Panc1 (cell line): ENCODE measurements around the gene SUSD4. TPM values are rescaled to one million over a fixed set of nuclear protein-coding genes. Genes with fewer than 3 reads are reported as not detected.

Experiments
- ATAC-seq: fragments of 200-7000 bp; cut with Tn5 transposase; 2 replicates; pipeline ENCODE4 v1.9.1; 2020; ENCODE audit warnings: mild to moderate bottlenecking, moderate library complexity
- BruUV-seq: library from RNA; stranded (reverse); fragments of 400-500 nt; replicated peaks from 2 replicates; lab custom pipeline; 2021; lab: Mats Ljungman, UMichigan
- CTCF ChIA-PET: fragments of 300-600 bp; sonication (Branson Sonifier 250); formaldehyde crosslinking; loops from one replicate; lab custom pipeline; 2022; ENCODE audit warnings: antibody characterized with exemption; lab: Charles Lee
- POLR2A ChIA-PET: fragments of 300-600 bp; sonication (Branson Sonifier 250); formaldehyde crosslinking; loops from one replicate; lab custom pipeline; 2022; ENCODE audit warnings: antibody characterized with exemption; lab: Charles Lee
- DNase-seq: peaks from one replicate; pipeline ENCODE4 v3.0.0-alpha.2; 2010; ENCODE audit warnings: low read depth, low spot score
- H3K27ac ChIP-seq: 2 replicates; pipeline ENCODE4 v1.5.1; 2011; ENCODE audit warnings: mild to moderate bottlenecking, low read length, inconsistent platforms
- H3K27me3 ChIP-seq: fragments of 200-500 bp; sonication (Bioruptor generic); 2 replicates; pipeline ENCODE4 v1.6.0; 2014; ENCODE audit warnings: low read length, inconsistent platforms; ENCODE audit not compliant: control insufficient read depth, insufficient read depth
- H3K36me3 ChIP-seq: fragments of 200-500 bp; sonication (Bioruptor generic); 2 replicates; pipeline ENCODE4 v1.5.1; 2014; ENCODE audit warnings: inconsistent platforms, mild to moderate bottlenecking, low read length, moderate library complexity; ENCODE audit not compliant: control insufficient read depth, insufficient read depth
- H3K4me1 ChIP-seq: 2 replicates; pipeline ENCODE4 v1.5.1; 2011; ENCODE audit warnings: inconsistent platforms, mild to moderate bottlenecking, low read length, moderate library complexity; ENCODE audit not compliant: control insufficient read depth, insufficient read depth
- H3K4me3 ChIP-seq, 2 experiments: 2 replicates each; pipeline ENCODE4 v1.5.1; 2011 to 2012; ENCODE audit warnings: low read depth in 2 of 2, low read length in 2 of 2, mild to moderate bottlenecking in 2 of 2, inconsistent platforms in 1 of 2, moderate library complexity in 1 of 2
- H3K9me3 ChIP-seq: fragments of 200-500 bp; sonication (Bioruptor generic); 2 replicates; pipeline ENCODE4 v1.5.1; 2014; ENCODE audit warnings: low read depth, mild to moderate bottlenecking, inconsistent platforms, low read length, moderate library complexity; ENCODE audit not compliant: control insufficient read depth, insufficient read depth
- POLR2AphosphoS5 ChIP-seq: IDR thresholded peaks from 2 replicates; pipeline ENCODE4 v1.6.1; 2012; ENCODE audit warnings: mild to moderate bottlenecking, low read depth, low read length, moderate library complexity
- SIN3A ChIP-seq: IDR thresholded peaks from 2 replicates; pipeline ENCODE4 v1.6.1; 2012; ENCODE audit warnings: low read depth, mild to moderate bottlenecking, low read length, moderate library complexity, borderline replicate concordance; ENCODE audit not compliant: insufficient read depth
- TCF7L2 ChIP-seq: IDR thresholded peaks from 2 replicates; pipeline ENCODE4 v1.6.1; 2011; ENCODE audit warnings: mild to moderate bottlenecking, low read depth, low read length, inconsistent platforms
- in situ Hi-C: cut with HindIII; loops from 2 replicates; pipeline ENCODE4 v1.10.0; 2016; ENCODE audit warnings: low sequenced_read_pairs, low pct_unique_long_range_greater_than_20kb
- intact Hi-C: fragments of 100-400 bp; cut with micrococcal nuclease; formaldehyde crosslinking; loops from one replicate; pipeline ENCODE4 v1.10.0; 2022; ENCODE audit not compliant: unreplicated experiment
- total RNA-seq: library from RNA; stranded (reverse); gene quantifications from one replicate; pipeline ENCODE4 v1.2.1, GENCODE V29; 2021; ENCODE audit not compliant: unreplicated experiment
- TF ChIP-seq, protein P1 (sequence below), 2 experiments: IDR thresholded peaks; 2 replicates each; pipeline ENCODE4 v1.6.1; 2011 to 2012; ENCODE audit warnings: low read depth in 2 of 2, control low read depth in 1 of 2, low read length in 1 of 2, mild to moderate bottlenecking in 1 of 2, moderate library complexity in 1 of 2; ENCODE audit not compliant: insufficient read depth in 1 of 2
- TF ChIP-seq, protein P2 (sequence below): fragments of 450-650 bp; IDR thresholded peaks from 2 replicates; pipeline ENCODE4 v1.5.1; 2017; ENCODE audit warnings: mild to moderate bottlenecking

The SUSD4 gene
- total RNA-seq, 1 experiment from 2014 or later = 0.28 TPM

DNA sequence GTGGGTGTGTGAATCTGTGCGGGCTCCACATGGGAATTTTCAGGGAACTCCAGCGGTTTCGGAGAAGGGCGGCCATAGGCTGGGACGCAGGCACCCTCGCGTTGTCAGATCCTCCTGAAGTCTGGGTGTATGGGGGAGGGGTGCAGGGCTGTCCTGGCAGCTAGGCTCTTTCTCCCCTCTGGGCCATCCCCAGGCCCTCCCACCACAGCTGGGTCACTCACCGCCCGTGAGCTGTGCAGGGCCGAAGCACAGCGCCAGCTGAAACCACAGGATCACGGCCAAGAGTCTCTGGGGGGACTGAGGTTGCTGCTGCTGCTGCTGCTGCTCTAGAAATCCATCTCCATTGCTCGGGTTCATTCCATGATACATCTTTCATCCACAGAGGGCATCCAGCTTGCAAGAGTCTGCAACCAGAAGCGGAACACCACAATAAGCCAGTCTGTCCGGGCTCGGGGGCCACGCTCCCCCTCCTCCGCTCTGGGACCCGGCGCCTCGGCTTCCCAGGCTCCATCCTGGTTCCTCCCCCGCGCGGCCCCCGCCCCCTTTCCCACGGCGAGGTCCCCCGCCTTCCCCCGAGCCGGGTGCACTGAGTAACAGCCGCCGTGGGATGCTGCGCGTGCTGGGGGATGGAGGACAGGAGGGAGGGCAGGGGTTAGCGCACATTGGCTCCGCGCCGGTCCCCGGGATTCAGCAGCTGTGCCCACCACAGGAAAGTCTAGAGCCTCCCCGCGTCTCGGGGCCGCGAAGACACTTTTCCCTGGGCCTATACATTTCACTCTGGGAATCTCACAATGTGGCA is 720 bp downstream of the SUSD4 start:
- H3K27ac ChIP-seq = no peak overlapping the region
- intact Hi-C loops (no loop called here), in situ Hi-C loops (no loop called here)
- POLR2A ChIA-PET = no interaction called here
- no peaks in the 10 kb centered on the region for H3K9me3 ChIP-seq
- peaks cover 43% of the 10 kb centered on the region for H3K27me3 ChIP-seq
- ATAC-seq = peak; percentile 54
- TF ChIP-seq, protein P1, sequence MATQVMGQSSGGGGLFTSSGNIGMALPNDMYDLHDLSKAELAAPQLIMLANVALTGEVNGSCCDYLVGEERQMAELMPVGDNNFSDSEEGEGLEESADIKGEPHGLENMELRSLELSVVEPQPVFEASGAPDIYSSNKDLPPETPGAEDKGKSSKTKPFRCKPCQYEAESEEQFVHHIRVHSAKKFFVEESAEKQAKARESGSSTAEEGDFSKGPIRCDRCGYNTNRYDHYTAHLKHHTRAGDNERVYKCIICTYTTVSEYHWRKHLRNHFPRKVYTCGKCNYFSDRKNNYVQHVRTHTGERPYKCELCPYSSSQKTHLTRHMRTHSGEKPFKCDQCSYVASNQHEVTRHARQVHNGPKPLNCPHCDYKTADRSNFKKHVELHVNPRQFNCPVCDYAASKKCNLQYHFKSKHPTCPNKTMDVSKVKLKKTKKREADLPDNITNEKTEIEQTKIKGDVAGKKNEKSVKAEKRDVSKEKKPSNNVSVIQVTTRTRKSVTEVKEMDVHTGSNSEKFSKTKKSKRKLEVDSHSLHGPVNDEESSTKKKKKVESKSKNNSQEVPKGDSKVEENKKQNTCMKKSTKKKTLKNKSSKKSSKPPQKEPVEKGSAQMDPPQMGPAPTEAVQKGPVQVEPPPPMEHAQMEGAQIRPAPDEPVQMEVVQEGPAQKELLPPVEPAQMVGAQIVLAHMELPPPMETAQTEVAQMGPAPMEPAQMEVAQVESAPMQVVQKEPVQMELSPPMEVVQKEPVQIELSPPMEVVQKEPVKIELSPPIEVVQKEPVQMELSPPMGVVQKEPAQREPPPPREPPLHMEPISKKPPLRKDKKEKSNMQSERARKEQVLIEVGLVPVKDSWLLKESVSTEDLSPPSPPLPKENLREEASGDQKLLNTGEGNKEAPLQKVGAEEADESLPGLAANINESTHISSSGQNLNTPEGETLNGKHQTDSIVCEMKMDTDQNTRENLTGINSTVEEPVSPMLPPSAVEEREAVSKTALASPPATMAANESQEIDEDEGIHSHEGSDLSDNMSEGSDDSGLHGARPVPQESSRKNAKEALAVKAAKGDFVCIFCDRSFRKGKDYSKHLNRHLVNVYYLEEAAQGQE (IDR thresholded peaks at IDR 0.05; ENCODE audit: insufficient read depth in 1 of 2, low read depth in 2 of 2, low read length in 1 of 2) = no peak
- TF ChIP-seq TCF7L2 (no peak), SIN3A (no peak), POLR2AphosphoS5 (no peak)
- TF ChIP-seq, protein P2, sequence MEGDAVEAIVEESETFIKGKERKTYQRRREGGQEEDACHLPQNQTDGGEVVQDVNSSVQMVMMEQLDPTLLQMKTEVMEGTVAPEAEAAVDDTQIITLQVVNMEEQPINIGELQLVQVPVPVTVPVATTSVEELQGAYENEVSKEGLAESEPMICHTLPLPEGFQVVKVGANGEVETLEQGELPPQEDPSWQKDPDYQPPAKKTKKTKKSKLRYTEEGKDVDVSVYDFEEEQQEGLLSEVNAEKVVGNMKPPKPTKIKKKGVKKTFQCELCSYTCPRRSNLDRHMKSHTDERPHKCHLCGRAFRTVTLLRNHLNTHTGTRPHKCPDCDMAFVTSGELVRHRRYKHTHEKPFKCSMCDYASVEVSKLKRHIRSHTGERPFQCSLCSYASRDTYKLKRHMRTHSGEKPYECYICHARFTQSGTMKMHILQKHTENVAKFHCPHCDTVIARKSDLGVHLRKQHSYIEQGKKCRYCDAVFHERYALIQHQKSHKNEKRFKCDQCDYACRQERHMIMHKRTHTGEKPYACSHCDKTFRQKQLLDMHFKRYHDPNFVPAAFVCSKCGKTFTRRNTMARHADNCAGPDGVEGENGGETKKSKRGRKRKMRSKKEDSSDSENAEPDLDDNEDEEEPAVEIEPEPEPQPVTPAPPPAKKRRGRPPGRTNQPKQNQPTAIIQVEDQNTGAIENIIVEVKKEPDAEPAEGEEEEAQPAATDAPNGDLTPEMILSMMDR = no peak
- peaks cover 2% of the 10 kb centered on the region; the same call in 1 of the 2 replicates for H3K4me1 ChIP-seq
- CTCF ChIA-PET = interaction anchor here (0.7 kb wide), 1 partner anchor 300 kb away, joined by 6 read pairs; no protein-coding TSS in a partner anchor
- no peak for DNase-seq
- no TSS peak for BruUV-seq
- peak overlapping the region; percentile 35 to 50 for H3K4me3 ChIP-seq
- H3K36me3 ChIP-seq = no peaks in the 10 kb centered on the region

DNA sequence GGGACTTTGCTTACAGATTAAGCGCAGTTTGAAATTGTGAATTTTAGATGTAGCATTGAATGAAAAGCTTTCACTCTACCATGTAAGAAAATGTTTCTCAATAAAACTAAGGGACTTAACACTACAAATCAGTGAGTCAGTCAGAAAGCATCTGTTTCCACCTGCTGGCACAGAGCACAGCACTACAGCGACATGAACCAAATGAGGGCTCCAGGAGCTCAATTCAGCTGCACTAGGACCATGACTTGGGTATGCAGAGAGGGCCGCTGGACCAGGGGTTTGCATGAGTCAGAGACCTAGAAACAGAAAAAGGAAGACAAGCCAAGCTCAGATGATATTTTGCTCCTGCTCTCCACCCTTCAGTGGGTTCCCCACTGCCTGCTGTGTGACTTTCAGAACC is 5.2 kb downstream of the SUSD4 start:
- DNase-seq (no peak), ATAC-seq (no peak)
- Histone ChIP-seq H3K27ac (no peak overlapping the region), H3K27me3 (peaks cover 48% of the 10 kb centered on the region), H3K4me1 (no peaks in the 10 kb centered on the region), H3K36me3 (no peaks in the 10 kb centered on the region), H3K4me3 (no peak overlapping the region), H3K9me3 (no peaks in the 10 kb centered on the region)
- BruUV-seq = no TSS peak
- ChIA-PET POLR2A (no interaction called here), CTCF (interaction anchor here (1.0 kb wide), 1 partner anchor 225 kb away, joined by 3 read pairs; no protein-coding TSS in a partner anchor)
- TF ChIP-seq, protein P1 (IDR thresholded peaks at IDR 0.05; ENCODE audit: insufficient read depth in 1 of 2, low read depth in 2 of 2, low read length in 1 of 2) = no peak
- no peak for TF ChIP-seq SIN3A
- TF ChIP-seq TCF7L2 = no peak
- TF ChIP-seq POLR2AphosphoS5 = no peak
- TF ChIP-seq, protein P2 = no peak
- in situ Hi-C loops (no loop called here), intact Hi-C loops (no loop called here)
